DOHH2 (cell line): ENCODE data around the gene SLC39A11.

ENCODE experiments used
- CTCF ChIP-seq: fragments of 200-600 bp; sonication (generic); IDR thresholded peaks from one replicate; pipeline ENCODE4 v1.5.1; 2014; ENCODE audit warnings: antibody characterized with exemption, mild to moderate bottlenecking, low read depth, low read length; ENCODE audit not compliant: poor library complexity, severe bottlenecking
- EZH2phosphoT487 ChIP-seq: fragments of 200-600 bp; sonication (generic); IDR thresholded peaks from 2 replicates; pipeline ENCODE4 v1.6.1; 2017; ENCODE audit warnings: borderline replicate concordance, mild to moderate bottlenecking, antibody characterized with exemption, low read length, moderate library complexity, mixed read lengths

- no peak for TF ChIP-seq CTCF
- TF ChIP-seq EZH2phosphoT487: no peak
Observed at GRCh38 chr17:72863526-72864211, 228.8 kb downstream of the SLC39A11 start.
